ENCODE measurements around the gene DIO2.

The DIO2 gene

DNA sequence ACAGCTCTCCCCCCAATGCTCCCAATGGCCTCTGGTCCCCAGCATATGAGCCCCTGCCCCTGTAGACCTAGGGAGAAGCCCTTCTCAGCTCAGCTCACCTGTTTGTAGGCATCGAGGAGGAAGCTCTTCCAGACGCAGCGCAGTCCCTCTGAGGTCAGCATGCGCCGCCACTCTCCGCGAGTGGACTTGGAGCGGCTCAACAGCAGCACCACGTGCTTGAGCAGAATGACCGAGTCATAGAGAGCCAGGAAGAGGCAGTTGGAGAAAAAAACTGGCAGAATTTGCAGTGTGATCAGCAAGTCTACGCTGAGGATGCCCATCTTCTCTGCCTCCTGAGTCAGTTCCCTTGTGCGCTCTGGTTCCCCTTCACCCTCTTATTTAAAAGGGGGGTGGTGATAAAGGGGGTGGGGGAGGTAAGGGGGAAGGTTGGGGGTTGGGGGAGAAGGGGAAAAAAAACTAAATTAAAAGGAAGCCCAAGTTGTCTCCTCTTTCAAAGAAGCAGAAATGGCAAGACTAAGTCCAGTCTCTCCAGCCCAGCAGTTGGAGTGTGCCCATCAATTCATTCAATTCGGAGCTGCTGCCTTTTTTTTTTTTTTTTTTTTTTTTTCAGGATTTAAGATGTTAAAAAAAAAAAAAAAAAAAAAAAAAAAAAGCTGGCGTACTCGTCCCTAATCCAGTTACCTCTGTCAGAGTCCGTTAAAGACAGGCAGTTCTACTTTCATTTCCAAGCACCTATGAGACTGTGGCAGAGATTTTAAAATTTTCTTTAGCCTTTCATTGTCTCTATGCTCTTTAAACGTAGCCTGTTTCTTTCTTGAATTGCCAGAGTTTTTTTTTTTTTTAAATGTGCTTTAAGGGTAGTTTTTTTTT lies at the start of gene DIO2:
DIO2 (minus strand) TSS at position 352 of the 870 bp plus-strand sequence; CDS start at position 320, 32 bp downstream.
- DNase-seq: no peak

GRCh38 chr14:80260645-80261044 lies 49.3 kb upstream of the DIO2 start:
- DNase-seq: no peak

GRCh38 chr14:80239631-80240030 lies 28.3 kb upstream of the DIO2 start:
- DNase-seq: no peak

DNA sequence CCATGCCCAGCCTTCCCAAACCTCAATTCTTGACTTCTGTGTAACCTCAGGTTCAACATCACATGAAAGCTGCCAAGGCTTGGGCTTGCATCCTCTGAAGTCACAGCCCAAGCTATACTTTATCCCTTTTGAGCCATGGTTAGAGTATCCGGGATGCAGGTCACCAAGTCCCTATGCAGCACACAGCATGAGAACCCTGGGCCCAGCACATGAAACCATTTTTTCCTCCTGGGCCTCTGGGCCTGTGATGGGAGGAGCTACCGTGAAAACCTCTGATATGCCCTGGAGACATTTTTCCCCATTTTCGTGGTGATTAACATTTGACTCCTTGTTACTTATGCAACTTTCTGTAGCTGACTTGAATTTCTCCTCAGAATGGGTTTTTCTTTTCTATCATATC lies 25.8 kb upstream of the DIO2 start:
- no peak for DNase-seq

GRCh38 chr14:80233470-80234089 lies 22.3 kb upstream of the DIO2 start:
- no peak for DNase-seq

GRCh38 chr14:80231702-80232101 lies 20.4 kb upstream of the DIO2 start:
- DNase-seq: no peak

GRCh38 chr14:80223696-80224465 lies 12.6 kb upstream of the DIO2 start:
- no peak for DNase-seq

GRCh38 chr14:80216818-80217217 lies 5.5 kb upstream of the DIO2 start:
- DNase-seq: no peak

- DNase-seq: no peak
Observed at GRCh38 chr14:80215756-80216581, 4.7 kb upstream of the DIO2 start.

DNA sequence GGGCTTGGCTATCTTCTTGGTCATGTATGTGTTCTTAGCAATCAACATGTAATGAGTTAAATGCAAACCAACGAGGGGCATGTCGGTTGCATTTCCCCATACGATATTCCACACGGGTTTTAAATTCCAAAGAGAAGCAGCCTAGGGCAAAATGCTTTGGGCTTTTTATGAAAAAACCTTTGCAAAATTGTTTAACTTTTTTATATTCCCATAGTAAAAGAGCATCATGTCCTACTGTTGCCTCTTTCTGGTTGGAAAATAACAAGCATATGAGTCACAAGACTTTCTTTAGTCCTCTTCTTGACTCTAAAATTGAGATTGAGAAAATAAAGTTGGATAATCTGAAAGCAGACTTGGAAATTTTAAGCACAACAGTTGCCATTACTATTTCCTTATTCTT lies 3.8 kb upstream of the DIO2 start:
- no peak for DNase-seq

DNA sequence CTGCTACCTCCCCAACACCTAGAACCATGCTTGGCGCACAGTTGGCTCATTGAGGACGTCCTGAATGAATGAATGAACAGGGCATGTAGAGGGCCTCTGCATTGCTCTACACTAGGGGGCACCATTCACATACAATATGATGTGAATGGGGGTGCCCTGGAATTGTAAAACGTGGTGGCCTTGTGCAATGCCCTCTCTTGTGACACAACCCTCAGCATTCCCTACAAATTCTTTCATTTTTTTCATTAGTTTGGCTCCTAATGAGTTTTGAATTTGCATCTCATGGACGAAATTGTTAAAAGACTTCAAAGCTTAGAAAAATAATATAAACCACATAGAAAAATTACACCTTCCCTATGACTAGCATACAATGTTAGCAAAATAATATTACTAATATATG lies 2.3 kb upstream of the DIO2 start:
- peak; percentile 47 for DNase-seq

DNA sequence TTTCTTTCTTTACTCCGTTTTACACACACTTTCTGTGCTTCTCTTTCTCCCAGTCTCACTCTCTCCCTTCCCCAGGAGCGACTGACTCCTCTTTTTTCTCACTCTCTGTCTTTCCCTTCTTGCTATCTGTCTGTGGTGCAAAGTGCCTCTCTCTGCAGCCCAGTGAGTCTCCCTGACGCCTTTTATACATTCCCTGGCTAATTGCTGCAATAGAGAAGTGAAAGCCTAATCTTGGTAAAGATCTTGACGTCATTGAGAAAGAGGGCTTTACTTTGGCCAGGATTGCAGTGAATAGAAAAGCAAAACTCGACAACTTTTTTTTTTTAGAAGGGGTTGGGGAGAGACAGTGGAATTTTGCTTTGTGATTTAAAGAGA lies 706 bp upstream of the DIO2 start:
- peak; percentile 41 for DNase-seq

DNA sequence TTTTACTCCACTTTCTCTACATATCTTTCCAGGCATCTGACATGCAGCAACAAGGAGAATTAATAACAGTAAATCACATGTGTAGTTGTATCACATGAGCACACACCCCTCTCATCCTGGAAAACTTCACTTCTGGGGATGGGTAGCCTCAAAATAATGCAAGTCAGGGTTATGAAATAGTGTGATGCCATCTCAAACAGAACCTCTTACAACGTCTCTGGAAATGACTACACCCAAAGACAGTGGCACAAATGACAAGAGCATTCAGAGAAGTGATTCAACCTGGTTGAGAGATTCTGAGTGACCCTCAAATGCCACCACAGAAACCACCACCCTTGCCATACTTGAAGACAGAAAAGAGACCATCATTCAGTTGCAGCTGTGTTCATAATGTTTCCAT lies 2.8 kb downstream of the DIO2 start:
- no peak for DNase-seq

DNA sequence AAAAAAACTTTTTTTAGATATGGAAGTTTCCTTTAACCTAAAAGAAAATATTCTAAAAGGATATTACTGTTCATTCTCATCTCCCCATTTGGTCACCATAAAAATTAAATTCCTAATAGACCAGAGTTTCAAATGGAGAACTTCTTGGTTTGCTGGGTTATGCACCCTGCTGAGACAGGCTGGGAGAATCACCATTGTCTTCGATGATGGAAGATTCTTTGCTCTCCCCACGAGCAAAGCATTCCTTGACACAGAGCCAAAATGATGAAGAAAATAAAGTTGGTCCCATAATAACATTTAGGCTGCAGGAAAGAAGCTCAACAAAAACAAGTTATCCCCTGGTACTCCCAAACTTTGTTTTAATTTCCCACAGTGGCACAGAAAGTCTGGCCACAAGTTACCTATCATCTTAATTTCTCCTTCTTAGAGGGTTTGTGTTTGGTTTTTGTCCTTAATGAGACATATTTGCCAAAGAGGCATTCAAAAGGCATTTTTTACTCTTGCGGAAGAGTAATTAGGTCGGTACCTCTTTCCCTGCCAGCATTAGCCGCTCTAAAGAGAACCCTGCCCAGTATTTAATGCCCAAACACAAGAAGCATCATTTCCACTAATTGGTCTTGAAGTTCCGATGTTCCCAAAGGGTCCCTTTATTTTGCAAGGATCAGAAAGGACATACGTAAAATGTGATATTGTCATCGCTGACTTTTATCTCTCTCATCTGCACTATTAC lies 4.8 kb downstream of the DIO2 start:
- no peak for DNase-seq

GRCh38 chr14:80202888-80203562 lies 8.3 kb downstream of the DIO2 start:
- DNase-seq: peak; percentile 31

- no peak for DNase-seq
Observed at GRCh38 chr14:80200093-80200492, 11.2 kb downstream of the DIO2 start.

DNA sequence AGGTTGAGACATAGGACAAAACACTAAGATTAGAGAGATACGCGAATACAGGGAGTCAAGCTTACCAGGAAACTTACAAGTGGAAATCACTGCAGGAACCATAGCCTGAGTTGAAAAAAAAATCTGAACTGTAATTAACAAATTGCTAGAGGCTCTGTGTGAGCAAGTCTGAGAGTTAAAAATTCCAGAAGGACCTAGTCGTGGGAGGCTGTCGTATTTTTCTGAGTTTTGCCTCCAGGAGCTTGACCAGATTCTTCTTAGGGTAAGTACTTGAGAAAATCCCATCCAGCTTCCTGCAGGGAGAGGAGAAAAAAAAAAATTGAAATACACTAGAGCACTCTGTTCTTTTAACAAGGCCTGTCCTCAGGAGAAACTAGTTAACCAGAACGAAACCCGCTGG lies 22.7 kb downstream of the DIO2 start:
- DNase-seq: no peak

DNA sequence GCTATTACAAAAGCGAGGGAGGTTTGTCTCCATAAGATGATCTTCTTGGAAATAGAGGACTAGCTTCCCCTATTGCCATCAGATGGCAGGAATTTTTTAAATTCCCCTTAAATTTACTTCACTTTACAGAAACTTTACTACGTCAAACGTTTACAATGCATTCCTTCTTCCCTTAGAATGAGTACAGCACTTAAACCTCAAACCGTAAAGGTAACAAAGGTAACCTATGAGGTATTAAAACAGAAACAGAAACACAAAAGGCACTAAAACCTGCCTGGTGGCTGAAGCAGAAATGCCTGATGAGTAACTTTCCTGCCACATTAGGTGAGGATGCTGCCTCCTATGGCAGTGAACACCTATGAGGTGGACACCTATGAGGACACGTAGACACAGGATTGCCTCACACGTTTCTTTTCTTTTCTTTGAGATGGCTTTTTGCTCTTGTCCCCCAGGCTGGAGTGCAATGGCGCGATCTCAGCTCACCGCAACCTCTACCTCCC lies 25.0 kb downstream of the DIO2 start:
- no peak for DNase-seq

DNA sequence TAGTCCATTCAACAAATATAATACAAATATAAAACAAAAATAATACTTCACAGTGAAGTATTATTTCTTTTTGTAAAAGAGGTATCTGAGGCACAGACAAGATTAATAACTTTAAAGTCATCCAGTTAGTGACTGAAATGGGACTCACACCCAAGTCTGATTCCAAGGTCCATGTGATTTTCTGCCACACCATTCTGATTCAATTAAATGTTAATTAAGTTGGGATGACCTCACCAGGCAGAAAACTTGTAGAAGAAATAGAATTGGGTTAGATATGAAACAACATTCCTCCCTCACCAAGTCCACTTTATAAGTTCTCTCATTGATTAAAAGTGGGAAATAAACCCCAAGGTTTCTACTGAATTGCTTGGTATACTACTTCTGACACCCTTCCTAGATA lies 34.4 kb downstream of the DIO2 start:
- DNase-seq: no peak

DNA sequence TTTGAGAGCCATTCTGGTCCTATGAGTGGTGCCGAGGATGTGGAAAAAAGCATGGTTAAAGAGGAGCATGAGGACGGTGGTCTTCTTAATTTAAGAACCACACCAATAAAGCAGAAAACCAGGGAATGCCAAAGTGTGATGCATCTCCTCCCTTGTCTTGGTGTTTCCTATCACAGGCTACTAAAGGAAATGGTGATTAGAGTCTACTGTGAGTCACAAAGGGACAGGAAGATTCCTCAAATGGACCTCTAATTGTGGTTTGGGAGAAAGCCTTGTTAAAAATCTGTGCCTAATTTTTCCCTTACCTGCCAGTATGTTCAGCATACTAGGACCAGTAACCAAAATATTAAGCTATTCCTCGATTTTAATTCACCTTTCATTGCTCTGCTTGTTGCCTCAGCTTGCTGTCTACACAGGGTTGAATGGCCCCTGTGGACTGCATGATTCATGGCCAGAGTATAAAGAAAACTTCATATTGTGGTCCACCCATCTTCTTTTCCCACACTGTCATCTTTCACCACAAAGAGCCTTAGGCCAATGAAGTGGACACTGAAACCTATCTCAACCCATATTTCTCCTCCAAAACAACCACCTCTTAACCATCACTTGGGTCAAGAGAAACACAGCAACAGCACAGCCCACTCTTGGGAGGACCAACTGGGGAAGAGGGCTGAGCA lies 38.8 kb downstream of the DIO2 start:
- DNase-seq: no peak
